A673 (cell line): Measurements from ENCODE around the gene ASH1L. TPM values are rescaled to one million over a fixed set of nuclear protein-coding genes. Genes with fewer than 3 reads are reported as not detected.

Source experiments
- BruUV-seq: library from RNA; stranded (reverse); fragments of 400-500 nt; replicated peaks from 2 replicates; lab custom pipeline; 2021; lab: Mats Ljungman, UMichigan
- CTCF ChIA-PET: fragments of 300-600 bp; sonication (Branson Sonifier 250); formaldehyde crosslinking; loops from one replicate; lab custom pipeline; 2022; ENCODE audit warnings: antibody characterized with exemption; lab: Charles Lee
- POLR2A ChIA-PET: fragments of 300-600 bp; sonication (Branson Sonifier 250); formaldehyde crosslinking; loops from one replicate; lab custom pipeline; 2022; ENCODE audit warnings: antibody characterized with exemption; ENCODE audit not compliant: low non-redundant PET; lab: Charles Lee
- DNase-seq: peaks from one replicate; pipeline ENCODE4 v3.0.0-alpha.2; 2015; ENCODE audit warnings: low spot score
- H3K27ac ChIP-seq: fragments of 200-600 bp; sonication (generic); 2 replicates; pipeline ENCODE4 v1.5.1; 2016; ENCODE audit warnings: mixed run types, low read depth, mild to moderate bottlenecking, mixed read lengths, antibody characterized with exemption, low read length; ENCODE audit not compliant: poor library complexity, severe bottlenecking
- H3K27me3 ChIP-seq: fragments of 200-600 bp; sonication (generic); replicated peaks from 2 replicates; pipeline ENCODE4 v1.6.1; 2017; ENCODE audit warnings: mixed run types, low read depth, mild to moderate bottlenecking, mixed read lengths, antibody characterized with exemption, low read length; ENCODE audit not compliant: insufficient read depth, poor library complexity
- H3K36me3 ChIP-seq: fragments of 200-600 bp; sonication (generic); 2 replicates; pipeline ENCODE4 v1.6.1; 2016; ENCODE audit warnings: mixed run types, mild to moderate bottlenecking, mixed read lengths, antibody characterized with exemption, low read length; ENCODE audit not compliant: insufficient read depth, poor library complexity, severe bottlenecking
- H3K4me1 ChIP-seq: fragments of 200-600 bp; sonication (generic); 2 replicates; pipeline ENCODE4 v1.6.1; 2017; ENCODE audit warnings: mixed run types, mild to moderate bottlenecking, mixed read lengths, antibody characterized with exemption, low read length; ENCODE audit not compliant: insufficient read depth, poor library complexity, severe bottlenecking
- H3K4me3 ChIP-seq: fragments of 200-600 bp; sonication (generic); 2 replicates; pipeline ENCODE4 v1.5.1; 2016; ENCODE audit warnings: low read depth, mixed run types, mild to moderate bottlenecking, mixed read lengths, low read length; ENCODE audit not compliant: poor library complexity, severe bottlenecking
- H3K9me3 ChIP-seq: fragments of 200-600 bp; sonication (generic); 2 replicates; pipeline ENCODE4 v1.6.1; 2016; ENCODE audit warnings: mixed run types, low read depth, mild to moderate bottlenecking, mixed read lengths, antibody characterized with exemption, low read length; ENCODE audit not compliant: poor library complexity, severe bottlenecking
- EZH2 ChIP-seq: fragments of 200-600 bp; sonication (generic); IDR thresholded peaks from 2 replicates; pipeline ENCODE4 v1.6.1; 2017; ENCODE audit warnings: borderline replicate concordance, low read depth, mild to moderate bottlenecking, mixed read lengths, antibody characterized with exemption, low read length; ENCODE audit not compliant: poor library complexity, severe bottlenecking
- intact Hi-C: fragments of 100-400 bp; cut with micrococcal nuclease; formaldehyde crosslinking; loops from one replicate; pipeline ENCODE4 v1.10.0; 2022; ENCODE audit not compliant: unreplicated experiment
- total RNA-seq: library from RNA; stranded (reverse); gene quantifications from 2 replicates; pipeline ENCODE4 v1.2.3, GENCODE V29; 2021
- TF ChIP-seq, protein P1 (sequence below): fragments of 300-800, 200-600 bp; sonication (generic); conservative IDR thresholded peaks from 2 replicates; pipeline ENCODE4 v1.5.1; 2017; ENCODE audit warnings: low read depth, mild to moderate bottlenecking, antibody characterized with exemption, low read length, moderate library complexity, mixed read lengths

The ASH1L gene
- total RNA-seq, 1 experiment from 2014 or later, result 49.6 TPM

- H3K4me3 ChIP-seq, result no peak overlapping the region
- intact Hi-C loops, result no loop called here
- H3K9me3 ChIP-seq, result no peaks in the 10 kb centered on the region
- no peak for TF ChIP-seq EZH2
- TF ChIP-seq, protein P1, sequence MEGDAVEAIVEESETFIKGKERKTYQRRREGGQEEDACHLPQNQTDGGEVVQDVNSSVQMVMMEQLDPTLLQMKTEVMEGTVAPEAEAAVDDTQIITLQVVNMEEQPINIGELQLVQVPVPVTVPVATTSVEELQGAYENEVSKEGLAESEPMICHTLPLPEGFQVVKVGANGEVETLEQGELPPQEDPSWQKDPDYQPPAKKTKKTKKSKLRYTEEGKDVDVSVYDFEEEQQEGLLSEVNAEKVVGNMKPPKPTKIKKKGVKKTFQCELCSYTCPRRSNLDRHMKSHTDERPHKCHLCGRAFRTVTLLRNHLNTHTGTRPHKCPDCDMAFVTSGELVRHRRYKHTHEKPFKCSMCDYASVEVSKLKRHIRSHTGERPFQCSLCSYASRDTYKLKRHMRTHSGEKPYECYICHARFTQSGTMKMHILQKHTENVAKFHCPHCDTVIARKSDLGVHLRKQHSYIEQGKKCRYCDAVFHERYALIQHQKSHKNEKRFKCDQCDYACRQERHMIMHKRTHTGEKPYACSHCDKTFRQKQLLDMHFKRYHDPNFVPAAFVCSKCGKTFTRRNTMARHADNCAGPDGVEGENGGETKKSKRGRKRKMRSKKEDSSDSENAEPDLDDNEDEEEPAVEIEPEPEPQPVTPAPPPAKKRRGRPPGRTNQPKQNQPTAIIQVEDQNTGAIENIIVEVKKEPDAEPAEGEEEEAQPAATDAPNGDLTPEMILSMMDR, result no peak
- ChIA-PET CTCF (no interaction called here), POLR2A (no interaction called here)
- no TSS peak for BruUV-seq
- peaks cover 3% of the 10 kb centered on the region for H3K4me1 ChIP-seq
- H3K27ac ChIP-seq, result no peak overlapping the region
- no peaks in the 10 kb centered on the region for H3K27me3 ChIP-seq
- H3K36me3 ChIP-seq, result peaks cover 26% of the 10 kb centered on the region
- no peak for DNase-seq
Observed at GRCh38 chr1:155478270-155478852, 84.2 kb downstream of the ASH1L start.

DNA sequence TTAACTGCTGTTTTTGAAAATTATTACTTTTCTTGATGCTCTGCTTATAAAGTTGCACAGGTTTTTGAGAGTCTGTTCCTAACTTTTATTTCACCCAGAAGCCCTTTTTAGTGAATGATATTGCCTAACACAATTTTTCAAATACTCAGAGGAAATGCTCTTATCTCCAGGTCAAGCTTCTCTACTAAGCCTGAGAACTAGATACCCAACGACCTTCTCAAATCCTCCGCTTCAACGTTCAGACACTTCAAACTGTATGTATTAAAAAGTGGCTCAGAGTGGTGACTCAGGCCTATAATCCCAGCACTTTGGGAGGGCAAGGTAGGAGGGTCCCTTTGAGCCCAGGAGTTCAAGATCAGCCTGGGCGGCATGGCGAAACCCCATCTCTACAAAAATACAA, 88.5 kb downstream of the ASH1L start:
- no peaks in the 10 kb centered on the region for H3K4me1 ChIP-seq
- H3K9me3 ChIP-seq, result peaks cover 15% of the 10 kb centered on the region
- TF ChIP-seq EZH2, result no peak
- TF ChIP-seq, protein P1, result no peak
- H3K27ac ChIP-seq, result no peak overlapping the region
- BruUV-seq, result no TSS peak
- no peak overlapping the region for H3K4me3 ChIP-seq
- POLR2A ChIA-PET, result no interaction called here
- no peaks in the 10 kb centered on the region for H3K27me3 ChIP-seq
- CTCF ChIA-PET, result no interaction called here
- intact Hi-C loops, result no loop called here
- DNase-seq, result no peak
- H3K36me3 ChIP-seq, result peaks cover 12% of the 10 kb centered on the region

DNA sequence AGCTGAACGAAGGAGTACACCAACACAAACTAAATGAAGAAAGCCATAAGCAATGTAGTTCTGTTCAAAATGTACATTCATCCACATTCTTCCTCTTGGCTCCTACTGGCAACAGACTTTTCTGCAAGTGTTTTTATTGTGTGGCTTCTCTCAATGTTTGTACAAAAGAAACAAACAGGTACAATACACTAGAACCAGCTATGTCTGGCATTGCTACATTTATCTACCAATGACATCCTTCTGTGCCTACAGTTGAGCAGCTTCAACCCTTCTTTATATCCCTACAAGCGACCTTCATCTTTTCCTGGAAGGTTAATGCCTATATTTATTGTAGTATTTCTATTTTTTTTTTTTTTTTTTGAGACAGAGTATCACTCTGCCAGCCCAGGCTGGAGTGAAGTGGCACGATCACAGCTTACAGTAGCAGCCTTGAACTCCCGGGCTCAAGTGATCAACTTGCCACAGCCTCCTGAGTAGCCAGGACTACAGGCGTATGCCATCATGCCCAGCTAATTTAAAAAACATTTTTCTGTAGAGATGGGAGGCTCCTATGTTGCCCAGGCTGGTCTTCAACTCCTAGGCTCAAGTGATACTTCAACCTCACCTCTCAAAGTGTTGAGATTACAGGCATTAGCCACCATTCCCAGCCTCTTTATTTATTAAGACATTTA, 89.3 kb downstream of the ASH1L start:
- Histone ChIP-seq H3K27me3 (no peaks in the 10 kb centered on the region), H3K27ac (peak overlapping the region; percentile 10), H3K4me1 (no peaks in the 10 kb centered on the region), H3K9me3 (peaks cover 15% of the 10 kb centered on the region), H3K4me3 (no peak overlapping the region), H3K36me3 (peaks cover 12% of the 10 kb centered on the region)
- DNase-seq, result no peak
- TF ChIP-seq, protein P1, result no peak
- TF ChIP-seq EZH2, result no peak
- POLR2A ChIA-PET, result no interaction called here
- intact Hi-C loops, result no loop called here
- no TSS peak for BruUV-seq
- CTCF ChIA-PET, result no interaction called here
